IMR-90 (cell line): ENCODE results near the gene DAB1. TPM values are rescaled to one million over a fixed set of nuclear protein-coding genes. Genes with fewer than 3 reads are reported as not detected.

Experiments
- ATAC-seq: fragments of 200-7000 bp; cut with Tn5 transposase; 2 replicates; pipeline ENCODE4 v1.9.1; 2020; ENCODE audit warnings: low read depth, mild to moderate bottlenecking, moderate library complexity
- BruUV-seq: library from RNA; stranded (reverse); fragments of 400-500 nt; replicated peaks from 2 replicates; lab custom pipeline; 2021; lab: Mats Ljungman, UMichigan
- CTCF ChIA-PET: fragments of 300-600 bp; formaldehyde crosslinking; extraction: SDS; loops from one replicate; lab custom pipeline; 2021; ENCODE audit warnings: antibody characterized with exemption; lab: Yijun Ruan, JAX
- POLR2A ChIA-PET: fragments of 300-600 bp; sonication (Branson Sonifier 250); formaldehyde crosslinking; loops from one replicate; lab custom pipeline; 2022; ENCODE audit warnings: antibody characterized with exemption; ENCODE audit not compliant: unreplicated experiment; lab: Charles Lee
- DNase-seq: peaks from one replicate; pipeline ENCODE4 v3.0.0; 2013
- H2AFZ ChIP-seq: replicated peaks from 2 replicates; pipeline ENCODE3; 2013; ENCODE audit warnings: low read length, mild to moderate bottlenecking; ENCODE audit not compliant: poor library complexity
- H2AK5ac ChIP-seq: 2 replicates; pipeline ENCODE4 v1.6.1; 2013; ENCODE audit warnings: low read depth, low read length, inconsistent platforms
- H2AK9ac ChIP-seq: replicated peaks from 2 replicates; pipeline ENCODE3; 2013; ENCODE audit warnings: mild to moderate bottlenecking, low read depth, low read length, moderate library complexity; ENCODE audit not compliant: poor library complexity
- H2BK120ac ChIP-seq: 2 replicates; pipeline ENCODE4 v1.6.1; 2013; ENCODE audit warnings: low read depth, low read length, inconsistent platforms
- H2BK15ac ChIP-seq: 3 replicates; pipeline ENCODE4 v1.6.1; 2013; ENCODE audit warnings: low read depth, low read length, inconsistent platforms
- H2BK20ac ChIP-seq: 2 replicates; pipeline ENCODE4 v1.6.1; 2013; ENCODE audit warnings: low read depth, mild to moderate bottlenecking, inconsistent platforms, low read length, moderate library complexity
- H2BK5ac ChIP-seq: 2 replicates; pipeline ENCODE4 v1.6.1; 2013; ENCODE audit warnings: mild to moderate bottlenecking, low read depth, low read length, inconsistent platforms; ENCODE audit not compliant: poor library complexity, severe bottlenecking
- H3K14ac ChIP-seq: replicated peaks from 2 replicates; pipeline ENCODE4 v1.6.1; 2013; ENCODE audit warnings: low read depth, low read length, inconsistent platforms
- H3K18ac ChIP-seq: 2 replicates; pipeline ENCODE4 v1.6.1; 2013; ENCODE audit warnings: low read depth, low read length, control low read depth
- H3K23ac ChIP-seq: 2 replicates; pipeline ENCODE4 v1.6.1; 2013; ENCODE audit warnings: low read depth, low read length, inconsistent platforms
- H3K27ac ChIP-seq: 2 replicates; pipeline ENCODE4 v1.5.1; 2013; ENCODE audit warnings: mild to moderate bottlenecking, control low read depth, low read length; ENCODE audit not compliant: insufficient read depth
- H3K27me3 ChIP-seq: 2 replicates; pipeline ENCODE4 v1.6.1; 2013; ENCODE audit warnings: low read length; ENCODE audit not compliant: control insufficient read depth, insufficient read depth
- H3K36me3 ChIP-seq: 2 replicates; pipeline ENCODE4 v1.6.1; 2013; ENCODE audit warnings: low read length, mixed read lengths; ENCODE audit not compliant: control insufficient read depth, insufficient read depth
- H3K4ac ChIP-seq: 2 replicates; pipeline ENCODE4 v1.6.1; 2013; ENCODE audit warnings: low read depth, low read length, inconsistent platforms
- H3K4me1 ChIP-seq: 2 replicates; pipeline ENCODE4 v1.6.1; 2013; ENCODE audit warnings: low read length, mixed read lengths; ENCODE audit not compliant: control insufficient read depth, insufficient read depth
- H3K4me2 ChIP-seq: 2 replicates; pipeline ENCODE4 v1.6.1; 2013; ENCODE audit warnings: low read depth, mild to moderate bottlenecking, control low read depth, low read length, moderate library complexity
- H3K4me3 ChIP-seq: 2 replicates; pipeline ENCODE4 v1.5.1; 2013; ENCODE audit warnings: low read depth, mild to moderate bottlenecking, control low read depth, low read length, moderate library complexity; ENCODE audit not compliant: insufficient read depth
- H3K56ac ChIP-seq: 2 replicates; pipeline ENCODE4 v1.6.1; 2013; ENCODE audit warnings: low read length, inconsistent platforms; ENCODE audit not compliant: insufficient read depth; ENCODE audit errors: extremely low read depth
- H3K79me1 ChIP-seq, 2 experiments: 2 replicates each; pipeline ENCODE4 v1.6.1; 2013; ENCODE audit warnings: low read length in 2 of 2, inconsistent platforms in 1 of 2, low read depth in 1 of 2
- H3K9ac ChIP-seq: 2 replicates; pipeline ENCODE4 v1.6.1; 2013; ENCODE audit warnings: low read depth, low read length, control low read depth
- H3K9me1 ChIP-seq: 2 replicates; pipeline ENCODE4 v1.6.1; 2013; ENCODE audit warnings: low read length, inconsistent platforms; ENCODE audit not compliant: insufficient read depth
- H3K9me3 ChIP-seq: 2 replicates; pipeline ENCODE4 v1.6.1; 2013; ENCODE audit warnings: low read length; ENCODE audit not compliant: control insufficient read depth, insufficient read depth
- H4K20me1 ChIP-seq: 2 replicates; pipeline ENCODE4 v1.6.1; 2013; ENCODE audit warnings: low read length, inconsistent platforms; ENCODE audit not compliant: insufficient read depth
- H4K5ac ChIP-seq: 2 replicates; pipeline ENCODE4 v1.6.1; 2013; ENCODE audit warnings: mild to moderate bottlenecking, low read depth, low read length, control low read depth
- H4K8ac ChIP-seq, 2 experiments: 2 replicates each; pipeline ENCODE4 v1.6.1; 2013; ENCODE audit warnings: low read depth in 2 of 2, low read length in 2 of 2, control low read depth in 1 of 2, inconsistent platforms in 1 of 2
- H4K91ac ChIP-seq: 2 replicates; pipeline ENCODE4 v1.6.1; 2013; ENCODE audit warnings: low read depth, low read length, inconsistent platforms; ENCODE audit not compliant: insufficient read depth
- RFX5 ChIP-seq: IDR thresholded peaks from 2 replicates; pipeline ENCODE4 v1.8.0; 2012; ENCODE audit warnings: low read depth, mild to moderate bottlenecking, low read length, moderate library complexity
- SMC3 ChIP-seq: fragments of 150-350 bp; IDR thresholded peaks from 2 replicates; pipeline ENCODE4 v1.6.1; 2016; ENCODE audit warnings: low read depth, mild to moderate bottlenecking, antibody characterized with exemption, low read length, moderate library complexity
- WGBS, 2 experiments: methylation state at CpG; one replicate each; pipeline versions ENCODE4 v1.1.5 to v1.1.7; 2013; ENCODE audit warnings: missing lambda C conversion rate in 2 of 2; ENCODE audit not compliant: insufficient read length in 1 of 2; ENCODE audit errors: extremely low coverage in 2 of 2; 5-methylcytosine and 5-hydroxymethylcytosine counted together
- dilution Hi-C: fragments of 300-500 bp; cut with HindIII; formaldehyde crosslinking; loops from one replicate; pipeline ENCODE4 v1.14.3; 2018; ENCODE audit warnings: low sequenced_read_pairs; ENCODE audit not compliant: unreplicated experiment
- in situ Hi-C: fragments of 300-500 bp; cut with MboI; formaldehyde crosslinking; loops from 3 replicates; pipeline ENCODE4 v1.14.3; 2019; ENCODE audit warnings: low sequenced_read_pairs, inconsistent platforms, mixed read lengths
- intact Hi-C: fragments of 100-400 bp; cut with micrococcal nuclease; formaldehyde crosslinking; loops from 2 replicates; pipeline ENCODE4 v1.10.0; 2022
- polyA plus RNA-seq, 3 experiments: library from polyadenylated mRNA; depleted of rRNA; stranded (reverse); fragments of >200 nt; gene quantifications; 2 replicates each; pipeline ENCODE4 v1.2.3, GENCODE V29; 2012; ENCODE audit warnings: low replicate concordance in 1 of 3
- total RNA-seq: library from RNA; depleted of rRNA; stranded (reverse); fragments of >200 nt; gene quantifications from 2 replicates; pipeline ENCODE4 v1.2.3, GENCODE V29; 2012

The DAB1 gene
- total and polyA plus RNA-seq, 2 of the 4 experiments (the other 2 are of a cell fraction), result 0.18 to 0.41 TPM

- H2AK9ac ChIP-seq, result no peak overlapping the region
- H4K5ac ChIP-seq, result no peak overlapping the region
- no peak overlapping the region for H4K8ac ChIP-seq
- H3K56ac ChIP-seq, result no peak overlapping the region
- TF ChIP-seq SMC3 (no peak), RFX5 (no peak)
- no peak overlapping the region for H3K4me3 ChIP-seq
- no peak overlapping the region for H3K9ac ChIP-seq
- POLR2A ChIA-PET, result no interaction called here
- H2BK15ac ChIP-seq, result no peak overlapping the region
- no peak overlapping the region for H2BK5ac ChIP-seq
- H3K18ac ChIP-seq, result no peak overlapping the region
- no peak overlapping the region for H2AK5ac ChIP-seq
- BruUV-seq, result no TSS peak
- no peak overlapping the region for H2AFZ ChIP-seq
- no peaks in the 10 kb centered on the region; the same call in 1 of the 2 replicates for H3K4me1 ChIP-seq
- H3K4me2 ChIP-seq, result no peak overlapping the region
- H2BK20ac ChIP-seq, result no peak overlapping the region
- in situ Hi-C loops (no loop called here), intact Hi-C loops (no loop called here), dilution Hi-C loops (no loop called here)
- ATAC-seq, result no peak
- H3K79me1 ChIP-seq, result no peaks in the 10 kb centered on the region
- no peak overlapping the region for H3K4ac ChIP-seq
- H2BK120ac ChIP-seq, result no peak overlapping the region
- no peaks in the 10 kb centered on the region for H3K9me3 ChIP-seq
- H3K36me3 ChIP-seq, result no peaks in the 10 kb centered on the region
- no peak overlapping the region for H3K14ac ChIP-seq
- H3K23ac ChIP-seq, result no peak overlapping the region
- H4K20me1 ChIP-seq, result no peaks in the 10 kb centered on the region
- H4K91ac ChIP-seq, result no peak overlapping the region
- H3K27ac ChIP-seq, result no peak overlapping the region
- WGBS, 2 experiments, result no CpG with 5 or more reads among the region's 5 CpGs
- no peaks in the 10 kb centered on the region for H3K27me3 ChIP-seq
- no peak for DNase-seq
- H3K9me1 ChIP-seq, result no peaks in the 10 kb centered on the region
- CTCF ChIA-PET, result no interaction called here
Observed at GRCh38 chr1:57276918-57277317, 146.9 kb downstream of the DAB1 start.
